Jurkat, Clone E6-1 (cell line): ENCODE measurements around the gene YKT6.

Source experiments
- DNase-seq: peaks from one replicate; pipeline ENCODE4 v3.0.0-alpha.2; 2011; ENCODE audit warnings: low read depth, low spot score
- H3K4me3 ChIP-seq: 2 replicates; pipeline ENCODE4 v1.5.1; 2011; ENCODE audit warnings: mild to moderate bottlenecking, low read length, control low read depth, moderate library complexity

YKT6 gene

DNA sequence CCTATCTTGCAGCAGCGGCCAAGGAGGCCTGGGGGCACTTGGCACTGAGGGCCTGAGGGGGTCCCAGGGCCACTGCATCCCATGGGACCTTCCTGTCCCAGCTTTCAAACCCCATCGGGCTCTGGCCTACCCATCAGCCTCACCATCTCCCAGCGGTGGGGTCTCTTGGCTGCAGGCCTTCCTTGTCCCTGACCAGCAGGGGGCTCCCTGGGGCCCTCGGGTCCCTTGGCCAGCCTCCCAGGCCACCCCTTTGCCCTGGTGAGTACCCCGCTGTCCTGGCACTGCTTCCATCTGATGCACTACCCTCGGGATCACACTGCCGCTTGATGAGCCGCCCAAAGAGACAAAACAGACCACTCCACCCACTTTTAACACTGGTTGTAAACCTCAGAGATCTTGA lies 43.5 kb downstream of the YKT6 start:
- no peak overlapping the region for H3K4me3 ChIP-seq
- DNase-seq = no peak

DNA sequence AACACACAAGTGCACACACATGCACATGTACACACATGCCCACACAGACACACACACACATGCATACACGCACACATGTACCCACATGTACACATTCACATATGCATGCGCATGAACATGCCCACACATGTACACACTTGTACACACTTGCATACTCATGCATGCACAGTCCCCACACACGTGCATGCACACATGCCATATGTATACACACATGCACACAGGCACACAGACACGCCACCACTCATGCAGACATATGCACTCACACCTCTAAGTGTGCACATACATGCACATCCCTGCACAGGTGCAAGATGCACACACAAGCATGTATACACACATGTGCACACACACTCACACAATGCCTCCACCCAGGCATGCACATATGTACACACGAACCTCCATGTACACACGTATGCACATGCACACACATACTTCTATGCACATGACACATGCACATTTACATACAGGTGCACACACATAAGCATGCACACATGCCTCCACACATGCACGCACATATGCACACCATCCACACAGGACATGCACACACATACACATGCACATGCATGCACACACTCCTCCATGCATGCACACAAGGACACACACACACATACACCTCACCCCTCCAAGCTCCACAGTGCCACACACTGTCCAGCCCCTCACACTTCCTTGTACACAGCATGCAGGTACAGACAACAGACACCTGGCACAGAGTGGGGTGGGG lies 45.8 kb downstream of the YKT6 start:
- no peak overlapping the region for H3K4me3 ChIP-seq

DNA sequence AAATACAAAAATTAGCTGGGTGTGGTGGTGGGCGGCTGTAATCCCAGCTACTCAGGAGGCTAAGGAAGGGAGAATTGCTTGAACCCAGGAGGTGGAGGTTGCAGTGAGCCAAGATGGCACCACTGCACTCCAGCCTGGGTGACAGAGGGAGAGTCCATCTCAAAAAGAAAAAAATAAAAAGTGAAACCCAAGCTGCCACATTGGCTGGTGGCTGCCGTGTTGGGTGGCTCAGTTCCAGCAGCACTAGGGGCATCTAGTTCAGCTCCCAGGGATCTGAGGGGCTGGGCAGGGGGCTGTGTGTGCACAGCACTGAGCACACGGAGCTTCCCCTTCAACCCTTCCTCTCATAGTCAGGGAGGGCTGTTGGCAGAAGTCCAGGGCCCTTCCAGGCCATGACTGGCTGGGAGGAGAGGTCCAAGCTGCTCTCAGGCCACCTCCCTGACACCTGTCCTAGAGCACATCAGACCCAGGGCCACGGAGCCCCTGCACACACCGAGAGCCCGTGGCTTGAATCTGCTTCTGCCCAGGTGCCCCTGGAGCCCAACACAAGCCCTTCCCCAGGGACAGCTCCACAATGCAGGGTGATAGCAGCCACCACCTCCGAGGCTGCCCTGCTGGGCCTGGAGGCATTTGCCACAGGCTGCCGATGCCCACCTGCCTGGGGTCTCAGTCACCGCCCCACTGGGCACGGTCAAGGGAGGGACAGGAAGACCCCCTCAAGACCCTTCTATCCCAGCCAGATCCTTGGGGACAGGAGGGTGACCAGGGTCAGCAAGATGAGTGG lies 47.3 kb downstream of the YKT6 start:
- no peak overlapping the region for H3K4me3 ChIP-seq
- no peak for DNase-seq

More for the DNA sequence above, 45.8 kb downstream of the YKT6 start:
- DNase-seq = no peak

DNA sequence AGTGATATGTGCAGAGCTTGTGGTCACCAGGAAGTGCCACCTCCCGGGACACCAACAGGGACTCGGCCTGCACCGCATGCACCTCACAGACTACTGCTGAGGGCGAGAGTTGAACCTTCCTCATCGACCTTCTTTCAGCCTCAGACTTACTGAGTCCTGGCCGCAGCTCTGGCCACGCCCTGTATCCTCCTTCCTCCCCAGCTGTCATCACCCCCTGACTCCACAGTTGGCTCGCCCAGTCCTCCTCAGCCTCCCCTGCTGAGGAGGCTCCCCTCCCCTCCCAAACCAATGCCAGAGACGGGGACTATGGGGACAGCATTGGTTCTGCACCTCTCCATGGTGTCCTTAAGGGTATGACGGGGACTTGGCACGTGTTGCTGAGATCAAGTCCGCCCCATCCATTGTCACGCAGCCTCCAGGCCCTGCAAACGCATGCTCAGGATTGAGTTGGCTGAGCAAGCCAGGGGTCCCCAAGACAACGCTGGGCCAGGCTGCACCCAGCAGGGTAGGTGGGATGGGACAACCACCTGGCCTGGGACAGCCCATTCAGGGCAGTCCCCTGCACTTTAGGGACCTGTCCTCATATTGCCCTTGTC lies 49.0 kb downstream of the YKT6 start:
- no peak overlapping the region for H3K4me3 ChIP-seq
- DNase-seq = no peak

DNA sequence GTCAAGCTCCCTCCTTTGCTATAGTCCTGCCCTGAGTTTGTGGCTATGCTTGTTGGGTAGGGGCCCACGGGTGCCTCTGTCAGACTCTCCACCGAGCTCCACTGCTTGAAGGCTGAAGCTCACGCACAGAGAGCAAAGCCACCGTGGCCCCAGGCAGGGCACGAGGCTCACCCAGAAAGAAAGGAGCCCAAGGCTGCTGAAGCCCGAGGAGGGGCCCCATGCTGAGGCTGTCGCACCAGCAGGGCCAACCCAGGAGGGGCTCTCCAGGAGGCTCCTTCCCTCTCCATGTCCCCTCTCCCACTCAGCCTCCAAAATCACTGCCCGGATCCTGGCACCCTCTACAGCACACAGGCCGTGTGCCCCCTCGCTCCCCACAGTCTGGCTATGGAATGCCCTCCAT lies 50.5 kb downstream of the YKT6 start:
- DNase-seq = no peak
- no peak overlapping the region for H3K4me3 ChIP-seq

DNA sequence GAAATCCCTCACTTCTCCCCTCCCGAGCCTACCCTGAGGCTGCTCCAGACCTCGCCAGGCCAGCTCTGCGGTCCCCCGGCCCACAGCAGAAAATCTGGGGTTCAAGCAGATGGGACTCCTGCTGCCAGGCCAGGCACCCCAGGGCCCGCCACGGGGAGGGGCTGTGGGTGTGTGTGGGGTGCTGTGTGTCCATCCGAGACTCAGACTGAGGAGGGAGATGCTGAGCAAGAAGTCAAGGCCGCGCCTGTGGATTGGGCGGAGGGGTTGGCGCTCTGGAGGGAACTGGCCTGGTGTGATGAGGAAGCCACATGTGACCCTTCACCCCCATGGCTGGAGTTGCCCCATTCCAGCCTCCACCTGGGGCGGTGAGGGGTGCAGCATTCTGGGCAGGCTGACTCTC lies 51.1 kb downstream of the YKT6 start:
- no peak for DNase-seq
- H3K4me3 ChIP-seq = no peak overlapping the region

DNA sequence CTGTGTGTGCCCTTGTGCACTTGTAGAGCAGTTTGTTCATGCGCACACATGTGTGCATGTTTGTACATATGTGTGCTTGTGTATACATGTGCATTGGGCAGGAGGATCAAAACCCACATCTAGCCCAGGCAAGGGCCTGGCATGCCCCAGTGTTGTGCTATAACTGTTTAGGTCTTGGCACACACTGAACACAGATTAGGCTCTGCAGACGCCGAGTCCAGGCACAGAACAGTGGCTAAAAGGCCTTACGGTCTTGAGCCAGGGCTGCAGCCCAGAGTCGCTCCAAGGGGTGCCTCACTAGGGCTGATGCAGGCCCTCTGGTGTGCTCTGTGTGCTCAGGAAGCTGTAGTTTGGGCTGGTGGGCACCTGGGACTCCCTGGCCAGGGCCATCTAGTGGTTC lies 55.7 kb downstream of the YKT6 start:
- DNase-seq = no peak
- H3K4me3 ChIP-seq = no peak overlapping the region

DNA sequence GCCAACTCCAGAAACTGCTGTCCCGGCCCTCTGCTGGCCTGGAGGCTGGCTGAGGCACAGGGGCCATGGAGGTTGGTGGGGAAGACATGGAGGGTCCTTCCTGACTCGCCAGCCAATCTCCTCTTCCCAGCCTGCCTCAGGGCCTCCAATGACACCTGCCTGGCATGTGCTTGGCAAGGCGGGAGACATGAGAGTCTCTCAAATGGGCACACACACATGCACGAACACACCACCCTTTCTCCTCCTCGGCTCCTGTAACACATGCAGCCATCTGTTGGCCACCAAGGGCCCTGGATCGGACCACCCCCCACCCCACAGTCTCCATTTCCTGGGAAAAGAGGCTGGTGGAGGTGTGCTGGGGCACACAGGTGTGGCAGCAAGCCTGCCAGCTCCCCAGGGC lies 56.4 kb downstream of the YKT6 start:
- no peak overlapping the region for H3K4me3 ChIP-seq

DNA sequence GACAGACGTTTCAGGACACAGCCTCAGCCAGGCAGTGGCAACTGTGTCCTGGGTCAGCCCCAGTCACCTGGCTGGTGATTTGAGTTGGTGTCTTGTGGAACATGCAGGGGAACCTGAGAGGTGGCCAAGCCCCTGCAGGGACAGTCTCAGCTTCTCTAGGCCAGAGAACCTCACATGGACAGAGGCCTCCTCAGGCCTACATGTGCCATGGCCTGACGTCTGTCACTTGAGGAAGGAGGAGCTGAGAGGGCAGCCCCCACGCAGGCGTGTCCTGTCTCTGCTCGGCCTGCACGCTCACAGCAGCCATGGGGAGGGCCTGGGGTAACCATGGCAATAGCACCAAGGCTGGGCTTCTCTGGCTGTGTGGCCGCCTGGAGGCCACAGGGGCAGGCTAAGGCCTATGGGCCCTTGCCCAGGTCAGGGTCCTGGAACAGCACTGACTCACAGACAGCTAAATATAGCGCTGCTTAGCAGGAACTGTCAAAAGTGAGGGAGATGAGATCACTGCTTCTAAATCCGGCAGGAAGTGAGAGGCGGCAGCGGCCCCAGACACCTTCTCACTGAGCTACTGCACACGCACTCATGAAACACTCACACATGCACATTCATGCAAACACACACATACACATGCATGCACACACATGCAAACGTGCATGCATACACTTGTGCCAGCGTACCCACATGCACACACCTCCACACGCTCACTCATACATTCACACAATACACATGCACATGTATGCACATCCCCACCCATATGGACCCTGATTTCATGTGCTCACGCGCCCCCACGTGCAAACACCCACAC lies 57.0 kb downstream of the YKT6 start:
- H3K4me3 ChIP-seq = no peak overlapping the region
- peak; percentile 28 for DNase-seq

More for the DNA sequence above, 56.4 kb downstream of the YKT6 start:
- no peak for DNase-seq

DNA sequence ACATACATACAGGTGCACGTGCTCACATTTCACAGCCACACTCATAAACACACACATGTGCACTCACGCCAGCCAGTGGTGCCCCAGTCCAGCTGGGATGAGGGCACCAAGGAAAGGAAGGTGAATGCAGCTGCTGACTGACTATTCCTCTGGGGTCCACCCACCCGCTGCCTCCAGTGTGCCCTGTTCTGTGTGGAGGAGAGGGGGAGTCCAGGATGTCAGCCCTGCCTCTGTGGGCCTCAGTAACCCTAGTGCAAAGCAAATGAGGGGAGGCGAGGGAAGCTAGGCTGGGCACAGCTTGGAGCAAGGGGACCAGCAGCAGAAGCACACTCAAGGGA lies 57.6 kb downstream of the YKT6 start:
- no peak for DNase-seq
- H3K4me3 ChIP-seq = no peak overlapping the region

DNA sequence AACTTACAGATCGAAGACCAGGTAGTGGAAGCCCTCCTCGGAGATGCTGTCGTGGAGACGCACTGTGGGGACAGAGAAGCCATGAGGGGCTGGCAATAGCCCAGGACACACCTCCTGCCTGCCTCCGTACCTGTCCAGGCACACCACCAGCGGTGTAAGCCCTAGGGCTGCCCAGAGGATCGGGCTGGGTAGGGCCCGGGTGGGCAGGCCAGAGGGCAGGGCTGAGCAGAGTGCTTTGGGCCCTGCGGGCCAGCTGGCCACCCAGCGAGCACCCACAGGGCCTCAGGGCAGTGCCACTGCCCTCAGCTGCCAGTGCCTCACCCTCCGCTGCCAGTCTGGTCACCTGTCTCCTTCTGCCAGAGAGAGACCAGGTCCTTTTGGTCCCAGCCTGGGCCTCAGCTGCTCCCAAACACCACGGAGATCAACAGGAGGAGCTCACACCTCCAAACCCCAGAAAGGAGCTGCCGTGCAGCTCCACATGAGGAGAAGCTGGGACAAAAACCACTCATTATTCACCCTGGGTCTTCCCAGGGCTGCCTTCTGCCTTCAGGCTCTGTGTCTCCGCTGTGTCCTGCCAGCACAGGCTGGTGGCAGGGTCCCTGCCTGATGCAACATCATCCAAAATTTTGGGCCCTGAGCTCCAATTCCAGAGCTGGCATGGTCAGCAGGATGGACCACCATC lies 58.2 kb downstream of the YKT6 start:
- no peak overlapping the region for H3K4me3 ChIP-seq
- no peak for DNase-seq

DNA sequence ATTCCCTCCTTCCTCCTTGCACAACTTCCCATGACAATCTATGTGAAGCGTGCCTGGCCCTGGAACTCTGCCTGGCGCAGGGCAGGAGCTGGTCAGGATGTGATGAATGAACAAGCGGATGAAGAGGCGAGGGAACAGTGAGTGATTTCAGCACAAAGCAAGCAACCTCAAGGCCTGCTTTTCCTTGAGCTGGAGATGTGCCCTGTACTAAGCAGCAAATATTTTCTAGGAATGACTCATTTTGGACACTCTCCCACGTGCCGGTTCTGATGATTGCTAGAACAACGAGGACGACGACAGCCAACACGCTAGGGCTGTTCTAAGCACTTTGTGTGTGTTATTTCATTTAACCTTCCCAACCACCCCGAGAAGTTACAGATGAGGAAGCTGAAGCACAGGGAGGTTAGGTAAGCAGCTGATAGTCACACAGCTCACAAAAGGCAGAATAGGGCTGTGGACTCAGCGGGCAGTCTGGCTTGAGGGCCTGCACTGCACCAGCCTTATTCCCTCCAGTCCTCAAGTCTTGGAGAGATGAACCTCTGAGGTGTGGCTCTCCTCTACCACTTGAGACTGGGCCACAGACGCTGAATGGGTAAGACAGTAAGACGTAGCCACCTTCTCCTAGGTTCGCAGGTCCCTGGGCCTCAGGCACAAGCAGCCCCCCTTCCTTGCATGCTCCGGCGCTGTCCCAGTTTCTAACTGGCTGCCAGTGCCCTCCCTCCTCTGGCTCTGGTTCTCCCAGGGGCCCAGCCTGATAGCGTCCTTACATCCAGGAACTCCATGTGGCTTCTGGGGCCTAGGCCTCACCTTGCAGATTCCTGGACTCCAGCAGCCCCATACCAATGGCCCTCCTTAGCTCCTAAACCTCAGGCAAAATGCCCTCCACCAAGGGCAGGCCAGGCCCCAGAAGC lies 59.0 kb downstream of the YKT6 start:
- no peak overlapping the region for H3K4me3 ChIP-seq
- no peak for DNase-seq

DNA sequence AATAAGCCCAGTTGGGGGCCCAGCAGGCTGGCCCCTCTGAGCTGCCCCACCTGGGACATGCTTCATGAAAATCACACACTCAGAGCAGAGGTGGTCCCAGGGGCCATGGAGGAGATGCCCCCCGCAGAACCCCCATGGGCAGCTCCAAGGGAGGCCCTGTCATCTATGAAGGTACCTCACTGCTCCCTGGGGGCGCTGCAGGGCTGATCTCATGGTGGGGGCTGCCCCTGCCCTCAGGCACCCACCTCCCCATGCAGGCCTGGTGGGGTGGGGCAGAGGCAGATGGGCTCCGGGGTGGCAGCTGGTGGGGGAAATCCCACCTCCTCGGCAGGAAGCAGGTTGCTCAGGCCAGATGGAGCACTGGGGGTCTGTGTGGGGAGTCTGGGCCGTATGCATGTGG lies 60.5 kb downstream of the YKT6 start:
- no peak overlapping the region for H3K4me3 ChIP-seq
- DNase-seq = no peak

DNA sequence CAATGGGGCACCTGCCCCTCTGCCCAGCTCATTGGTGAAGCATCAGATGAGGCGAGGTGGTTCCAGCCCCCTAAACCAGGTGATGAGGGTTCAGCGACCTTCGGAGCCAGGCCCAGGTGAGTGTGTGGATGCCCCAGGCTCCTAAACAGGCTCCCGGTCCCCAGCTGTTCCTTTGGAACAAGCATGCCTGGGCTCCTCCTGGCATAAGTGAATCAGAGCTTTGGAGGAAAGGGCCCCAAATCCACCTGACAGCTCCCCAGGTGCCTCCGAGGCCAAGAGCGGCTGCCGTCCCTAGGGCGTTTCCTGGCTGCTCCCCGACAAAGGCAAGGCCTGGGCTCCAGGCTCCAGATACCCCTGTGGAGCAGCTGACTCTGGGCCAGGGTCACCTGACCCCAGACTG lies 61.3 kb downstream of the YKT6 start:
- DNase-seq = no peak
- no peak overlapping the region for H3K4me3 ChIP-seq

DNA sequence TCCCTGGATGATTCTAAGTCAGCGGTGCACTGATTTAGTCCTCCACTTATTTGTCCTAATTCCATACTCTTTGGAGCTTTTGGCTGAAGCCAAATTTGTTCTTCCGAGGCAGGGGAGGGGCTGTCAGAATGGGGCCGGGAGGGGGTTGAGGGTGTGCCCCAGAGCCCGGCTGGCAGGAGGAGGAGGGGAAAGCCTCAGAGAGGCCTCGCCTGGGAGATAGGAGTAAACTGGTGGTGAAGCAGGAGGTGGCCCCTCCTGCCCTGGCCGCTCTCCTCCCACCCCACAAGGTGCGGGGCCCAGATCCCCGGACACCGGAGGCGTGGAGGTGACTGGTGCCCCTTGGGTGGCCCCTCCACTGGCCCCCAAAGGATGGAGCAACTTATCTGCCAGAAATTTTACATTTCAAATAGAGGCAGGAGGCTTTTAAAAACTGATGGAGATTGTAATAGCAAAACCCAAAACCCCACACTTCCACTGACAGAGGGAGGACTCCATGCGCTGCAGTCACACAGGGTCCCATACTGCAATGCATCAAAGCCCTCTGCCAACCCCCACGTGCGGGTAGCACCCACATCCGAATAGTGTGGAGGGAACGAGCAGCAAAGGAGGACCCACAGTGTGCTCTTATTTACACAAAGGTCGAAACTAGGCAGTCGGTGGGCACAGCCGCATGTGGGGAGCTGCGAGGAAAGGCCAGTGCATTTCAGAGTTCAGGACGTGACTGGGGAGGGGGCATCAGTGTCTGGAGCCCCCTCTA lies 62.7 kb downstream of the YKT6 start:
- DNase-seq = peak; percentile 53
- H3K4me3 ChIP-seq = peak overlapping the region; percentile 3; the same call in 1 of the 2 replicates
